OCI-LY7 (cell line): ENCODE measurements around the gene TMEM247. TPM values are rescaled to one million over a fixed set of nuclear protein-coding genes. Genes with fewer than 3 reads are reported as not detected.

Experiments
- BruUV-seq: library from RNA; stranded (reverse); fragments of 400-500 nt; replicated peaks from 2 replicates; lab custom pipeline; 2021; lab: Mats Ljungman, UMichigan
- CTCF ChIA-PET: fragments of 300-600 bp; sonication (Branson Sonifier 250); formaldehyde crosslinking; loops from one replicate; lab custom pipeline; 2022; ENCODE audit warnings: antibody characterized with exemption; ENCODE audit not compliant: unreplicated experiment; lab: Charles Lee
- POLR2A ChIA-PET: fragments of 300-600 bp; sonication (Branson Sonifier 250); formaldehyde crosslinking; loops from one replicate; lab custom pipeline; 2022; ENCODE audit warnings: antibody characterized with exemption; lab: Charles Lee
- DNase-seq: peaks from one replicate; pipeline ENCODE4 v3.0.0-alpha.2; 2015; ENCODE audit warnings: low spot score
- H2AFZ ChIP-seq: fragments of 200-600 bp; sonication (generic), shearing (Covaris generic); 2 replicates; pipeline ENCODE4 v1.6.1; 2014; ENCODE audit warnings: mild to moderate bottlenecking, antibody characterized with exemption, low read length, moderate library complexity
- H3K27ac ChIP-seq: fragments of 200-600 bp; sonication (generic); 2 replicates; pipeline ENCODE4 v1.5.1; 2014; ENCODE audit warnings: mixed run types, low read depth, mild to moderate bottlenecking, moderate library complexity, low read length, inconsistent platforms; ENCODE audit not compliant: poor library complexity, severe bottlenecking
- H3K36me3 ChIP-seq: fragments of 200-600 bp; sonication (generic); 2 replicates; pipeline ENCODE4 v1.6.1; 2014; ENCODE audit warnings: mild to moderate bottlenecking, antibody characterized with exemption, low read length, moderate library complexity, mixed read lengths; ENCODE audit not compliant: insufficient read depth
- H3K4me1 ChIP-seq: fragments of 200-600 bp; sonication (generic); 2 replicates; pipeline ENCODE4 v1.5.1; 2014; ENCODE audit warnings: mild to moderate bottlenecking, low read length; ENCODE audit not compliant: insufficient read depth, poor library complexity, severe bottlenecking
- H3K4me2 ChIP-seq: fragments of 200-600 bp; sonication (generic); 2 replicates; pipeline ENCODE4 v1.6.1; 2014; ENCODE audit warnings: mild to moderate bottlenecking, low read length
- H3K4me3 ChIP-seq: fragments of 200-600 bp; sonication (generic); 2 replicates; pipeline ENCODE4 v1.5.1; 2014; ENCODE audit warnings: mild to moderate bottlenecking, low read depth, low read length; ENCODE audit not compliant: poor library complexity, severe bottlenecking
- H3K79me2 ChIP-seq: fragments of 200-600 bp; sonication (generic); 2 replicates; pipeline ENCODE4 v1.6.1; 2016; ENCODE audit warnings: low read depth, mild to moderate bottlenecking, low read length, moderate library complexity, mixed read lengths; ENCODE audit not compliant: insufficient read depth
- H3K9me2 ChIP-seq: fragments of 200-600 bp; sonication (generic); 2 replicates; pipeline ENCODE4 v1.6.1; 2016; ENCODE audit warnings: mild to moderate bottlenecking, low read length, mixed read lengths; ENCODE audit not compliant: insufficient read depth
- H3K9me3 ChIP-seq: fragments of 200-600 bp; sonication (generic); 2 replicates; pipeline ENCODE4 v1.6.1; 2014; ENCODE audit warnings: mild to moderate bottlenecking, mixed run types, low read length, mixed read lengths
- H4K20me1 ChIP-seq: fragments of 200-600 bp; sonication (generic); 2 replicates; pipeline ENCODE4 v1.6.1; 2014; ENCODE audit warnings: mild to moderate bottlenecking, antibody characterized with exemption, low read length, moderate library complexity, mixed read lengths; ENCODE audit not compliant: insufficient read depth
- CTCF ChIP-seq: fragments of 200-600 bp; sonication (generic); conservative IDR thresholded peaks from 2 replicates; pipeline ENCODE4 v1.5.1; 2014; ENCODE audit warnings: mild to moderate bottlenecking, antibody characterized with exemption, low read length, moderate library complexity, mixed read lengths
- EZH2phosphoT487 ChIP-seq: fragments of 200-600 bp; sonication (generic); IDR thresholded peaks from 2 replicates; pipeline ENCODE4 v1.6.1; 2018; ENCODE audit warnings: low read depth, borderline replicate concordance, mild to moderate bottlenecking, mixed run types, antibody characterized with exemption, low read length, moderate library complexity, mixed read lengths
- intact Hi-C: fragments of 100-400 bp; cut with micrococcal nuclease; formaldehyde crosslinking; loops from one replicate; pipeline ENCODE4 v1.10.0; 2022; ENCODE audit not compliant: unreplicated experiment
- small RNA-seq: library from RNA; depleted of rRNA; stranded (forward); fragments of <200 nt; gene quantifications from one replicate; pipeline ENCODE3, GENCODE V24; 2014
- total RNA-seq, 2 experiments: library from RNA; depleted of rRNA in 1 of 2; stranded (reverse); fragments of >200 nt in 1 of 2; shearing (Covaris generic) in 1 of 2; gene quantifications; 2 replicates each; pipeline ENCODE4 v1.2.3, GENCODE V29; 2014 to 2022

The TMEM247 gene
- total RNA-seq, 2 experiments from 2014 or later = not detected

DNA sequence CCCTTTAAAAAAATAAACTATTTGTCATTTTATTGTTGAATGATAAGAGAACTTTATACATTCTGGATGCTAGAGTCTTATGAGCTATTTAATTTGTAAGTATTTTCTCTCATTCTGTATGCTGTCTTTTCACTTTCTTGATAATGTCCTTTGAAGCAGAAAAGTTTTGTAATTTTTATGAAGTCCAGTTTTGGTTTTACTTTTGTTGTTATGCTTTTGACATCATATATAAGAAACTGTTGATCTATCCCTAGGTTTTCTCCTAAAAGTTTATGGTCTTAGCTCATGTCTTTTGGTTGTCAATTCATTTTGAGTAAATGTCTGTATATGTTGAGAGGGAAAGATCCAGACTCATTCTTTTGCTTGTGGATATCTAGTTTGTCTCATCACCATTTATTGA lies 52.5 kb downstream of the TMEM247 start:
- BruUV-seq = TSS peak; percentile 6
- TF ChIP-seq EZH2phosphoT487 (no peak), CTCF (no peak)
- no peak overlapping the region for H3K27ac ChIP-seq
- no peaks in the 10 kb centered on the region for H3K9me2 ChIP-seq
- DNase-seq = no peak
- H3K4me2 ChIP-seq = no peak overlapping the region
- H4K20me1 ChIP-seq = no peaks in the 10 kb centered on the region
- ChIA-PET POLR2A (interaction anchor here (0.6 to 1.3 kb wide), 3 partner anchors 18 to 64 kb away, joined by 3 read pairs; no protein-coding TSS in a partner anchor), CTCF (no interaction called here)
- no peaks in the 10 kb centered on the region for H3K79me2 ChIP-seq
- H3K4me3 ChIP-seq = no peak overlapping the region
- no peaks in the 10 kb centered on the region for H3K9me3 ChIP-seq
- intact Hi-C loops = no loop called here
- no peak overlapping the region for H2AFZ ChIP-seq
- H3K4me1 ChIP-seq = peaks cover 29% of the 10 kb centered on the region
- peaks cover 22% of the 10 kb centered on the region for H3K36me3 ChIP-seq

Small RNA genes lying within 50 kb of the gene (small RNA-seq; reads per million reads assigned to genes)
- not detected for gene RN7SL817P

Other genes starting within 250 kb of the TMEM247 start
- gene EPAS1, start 182.2 kb upstream of the TMEM247 start, total RNA-seq (2014; rRNA removed; shearing (Covaris generic)) = not detected in 2 replicates
- 0.74 TPM in 1 of 2 replicates, not detected in the other for gene EPAS1, start 182.2 kb upstream of the TMEM247 start, total RNA-seq (2022)
- gene RHOQ, start 62.9 kb downstream of the TMEM247 start, total RNA-seq (2014; rRNA removed; shearing (Covaris generic)) = 62.0 and 65.7 TPM in 2 replicates
- 171 and 198 TPM in 2 replicates for gene RHOQ, start 62.9 kb downstream of the TMEM247 start, total RNA-seq (2022)
- gene ATP6V1E2, start 63.0 kb downstream of the TMEM247 start, total RNA-seq (2014; rRNA removed; shearing (Covaris generic)) = 18.9 and 21.1 TPM in 2 replicates
- 55.3 and 55.6 TPM in 2 replicates for gene ATP6V1E2, start 63.0 kb downstream of the TMEM247 start, total RNA-seq (2022)
- 18.5 and 26.0 TPM in 2 replicates for gene PIGF, start 137.5 kb downstream of the TMEM247 start, total RNA-seq (2014; rRNA removed; shearing (Covaris generic))
- gene PIGF, start 137.5 kb downstream of the TMEM247 start, total RNA-seq (2022) = 47.0 and 48.8 TPM in 2 replicates
- gene CRIPT, start 137.7 kb downstream of the TMEM247 start, total RNA-seq (2014; rRNA removed; shearing (Covaris generic)) = 2.9 and 5.0 TPM in 2 replicates
- 10.5 and 12.7 TPM in 2 replicates for gene CRIPT, start 137.7 kb downstream of the TMEM247 start, total RNA-seq (2022)
- gene SOCS5, start 219.7 kb downstream of the TMEM247 start, total RNA-seq (2014; rRNA removed; shearing (Covaris generic)) = 9.5 and 9.9 TPM in 2 replicates
- gene SOCS5, start 219.7 kb downstream of the TMEM247 start, total RNA-seq (2022) = 7.7 and 8.1 TPM in 2 replicates